Activated CD8-positive, alpha-beta memory T cell treated with anti-CD3 and anti-CD28 coated beads, Interleukin-2, amount 50 U/mL, for 24 hours (primary cell): ENCODE data around the gene INSL3.
A peak's percentile ranks its signal among the peaks of the same experiment; 100 is the strongest.

Source experiments
- DNase-seq: peaks from one replicate; pipeline ENCODE4 v3.0.0-alpha.2; 2020; ENCODE audit errors: extremely low read depth

INSL3 gene

GRCh38 chr19:17846146-17846545, 24.8 kb upstream of the INSL3 start:
- DNase-seq, result no peak

GRCh38 chr19:17843908-17844490, 22.7 kb upstream of the INSL3 start:
- DNase-seq, result no peak

- no peak for DNase-seq
Measured at GRCh38 chr19:17843292-17843827, 22.0 kb upstream of the INSL3 start.

GRCh38 chr19:17842663-17843291, 21.5 kb upstream of the INSL3 start:
- DNase-seq, result no peak

- DNase-seq, result peak; percentile 54
Measured at GRCh38 chr19:17841810-17842662, 20.7 kb upstream of the INSL3 start.

GRCh38 chr19:17841371-17841809, 20.1 kb upstream of the INSL3 start:
- DNase-seq, result no peak

GRCh38 chr19:17840019-17840418, 18.7 kb upstream of the INSL3 start:
- DNase-seq, result no peak

GRCh38 chr19:17837972-17838371, 16.7 kb upstream of the INSL3 start:
- DNase-seq, result no peak

- no peak for DNase-seq
Measured at GRCh38 chr19:17836530-17836929, 15.2 kb upstream of the INSL3 start.

GRCh38 chr19:17835182-17836006, 14.1 kb upstream of the INSL3 start:
- no peak for DNase-seq

- DNase-seq, result no peak
Measured at GRCh38 chr19:17834350-17835181, 13.2 kb upstream of the INSL3 start.

- DNase-seq, result no peak
Measured at GRCh38 chr19:17832443-17833208, 11.3 kb upstream of the INSL3 start.

- DNase-seq, result no peak
Measured at GRCh38 chr19:17831419-17831888, 10.1 kb upstream of the INSL3 start.

- DNase-seq, result no peak
Measured at GRCh38 chr19:17830567-17831418, 9.5 kb upstream of the INSL3 start.

- DNase-seq, result no peak
Measured at GRCh38 chr19:17829855-17830566, 8.7 kb upstream of the INSL3 start.

- DNase-seq, result no peak
Measured at GRCh38 chr19:17826508-17827056, 5.3 kb upstream of the INSL3 start.

GRCh38 chr19:17824339-17824738, 3.0 kb upstream of the INSL3 start:
- DNase-seq, result no peak
